H9 (cell line): ENCODE measurements around the gene XYLB. TPM values are rescaled to one million over a fixed set of nuclear protein-coding genes. Genes with fewer than 3 reads are reported as not detected.

Experiments
- DNase-seq: peaks from one replicate; pipeline ENCODE4 v3.0.0-alpha.2; 2017
- H2AFZ ChIP-seq: one replicate; pipeline ENCODE4 v1.6.1; 2013; ENCODE audit warnings: mild to moderate bottlenecking, low read length, control low read depth, moderate library complexity
- H2AK5ac ChIP-seq: 2 replicates; pipeline ENCODE4 v1.6.1; 2013; ENCODE audit warnings: low read length, control low read depth, mixed read lengths; ENCODE audit not compliant: insufficient read length
- H2BK120ac ChIP-seq: one replicate; pipeline ENCODE4 v1.6.1; 2013; ENCODE audit warnings: low read depth, mild to moderate bottlenecking, low read length, control low read depth, inconsistent platforms; ENCODE audit not compliant: poor library complexity, severe bottlenecking
- H2BK12ac ChIP-seq: 2 replicates; pipeline ENCODE4 v1.6.1; 2013; ENCODE audit warnings: low read length, control low read depth, mixed read lengths, low read depth; ENCODE audit not compliant: insufficient read length
- H2BK15ac ChIP-seq: 2 replicates; pipeline ENCODE4 v1.6.1; 2013; ENCODE audit warnings: low read depth, low read length, control low read depth
- H2BK20ac ChIP-seq: one replicate; pipeline ENCODE4 v1.6.1; 2013; ENCODE audit warnings: low read depth, mild to moderate bottlenecking, low read length, control low read depth, inconsistent platforms; ENCODE audit not compliant: poor library complexity, severe bottlenecking
- H2BK5ac ChIP-seq: 2 replicates; pipeline ENCODE4 v1.6.1; 2013; ENCODE audit warnings: low read length, control low read depth, mixed read lengths; ENCODE audit not compliant: insufficient read length
- H3K14ac ChIP-seq: 2 replicates; pipeline ENCODE4 v1.6.1; 2013; ENCODE audit warnings: low read length, control low read depth; ENCODE audit not compliant: insufficient read depth
- H3K18ac ChIP-seq: 2 replicates; pipeline ENCODE4 v1.6.1; 2013; ENCODE audit warnings: low read depth, mild to moderate bottlenecking, mixed read lengths, low read length, control low read depth; ENCODE audit not compliant: insufficient read length
- H3K23ac ChIP-seq: 2 replicates; pipeline ENCODE4 v1.6.1; 2013; ENCODE audit warnings: low read length, control low read depth, mixed read lengths, low read depth; ENCODE audit not compliant: insufficient read length
- H3K23me2 ChIP-seq: 2 replicates; pipeline ENCODE4 v1.6.1; 2013; ENCODE audit warnings: low read depth, mild to moderate bottlenecking, mixed read lengths, low read length, control low read depth; ENCODE audit not compliant: insufficient read length, poor library complexity, severe bottlenecking
- H3K27ac ChIP-seq: 2 replicates; pipeline ENCODE4 v1.5.1; 2013; ENCODE audit warnings: low read length, control low read depth, mixed read lengths, low read depth; ENCODE audit not compliant: insufficient read length
- H3K27me3 ChIP-seq: 2 replicates; pipeline ENCODE4 v1.6.1; 2013; ENCODE audit warnings: low read length, control low read depth, inconsistent platforms; ENCODE audit not compliant: insufficient read depth
- H3K4ac ChIP-seq: 2 replicates; pipeline ENCODE4 v1.6.1; 2013; ENCODE audit warnings: low read depth, mild to moderate bottlenecking, control low read depth, inconsistent platforms, low read length, moderate library complexity
- H3K4me1 ChIP-seq: 2 replicates; pipeline ENCODE4 v1.6.1; 2013; ENCODE audit warnings: low read length, control low read depth, inconsistent platforms; ENCODE audit not compliant: insufficient read depth
- H3K4me2 ChIP-seq: 2 replicates; pipeline ENCODE4 v1.6.1; 2013; ENCODE audit warnings: low read length, control low read depth, mixed read lengths; ENCODE audit not compliant: insufficient read length, insufficient read depth
- H3K56ac ChIP-seq: 2 replicates; pipeline ENCODE4 v1.6.1; 2013; ENCODE audit warnings: low read depth, mild to moderate bottlenecking, mixed read lengths, low read length, control low read depth; ENCODE audit not compliant: insufficient read length
- H3K79me1 ChIP-seq: 2 replicates; pipeline ENCODE4 v1.6.1; 2013; ENCODE audit warnings: low read depth, mild to moderate bottlenecking, moderate library complexity, low read length, control low read depth, inconsistent platforms; ENCODE audit not compliant: insufficient read depth, poor library complexity, severe bottlenecking
- H3K79me2 ChIP-seq: 2 replicates; pipeline ENCODE4 v1.6.1; 2013; ENCODE audit warnings: low read length, control low read depth, inconsistent platforms; ENCODE audit not compliant: insufficient read depth
- H3K9ac ChIP-seq: 2 replicates; pipeline ENCODE4 v1.6.1; 2013; ENCODE audit warnings: low read length, control low read depth, mixed read lengths; ENCODE audit not compliant: insufficient read length; ENCODE audit errors: extremely low read depth
- H3K9me3 ChIP-seq: one replicate; pipeline ENCODE4 v1.6.1; 2013; ENCODE audit warnings: low read depth, low read length, inconsistent platforms; ENCODE audit not compliant: control insufficient read depth
- H3T11ph ChIP-seq: one replicate; pipeline ENCODE4 v1.6.1; 2013; ENCODE audit warnings: mild to moderate bottlenecking, low read length, control low read depth, inconsistent platforms
- H4K20me1 ChIP-seq: one replicate; pipeline ENCODE4 v1.6.1; 2013; ENCODE audit not compliant: control insufficient read depth, insufficient read length, insufficient read depth
- H4K5ac ChIP-seq: 2 replicates; pipeline ENCODE4 v1.6.1; 2013; ENCODE audit warnings: low read depth, mild to moderate bottlenecking, mixed read lengths, low read length, control low read depth; ENCODE audit not compliant: insufficient read length
- H4K8ac ChIP-seq: replicated peaks from 2 replicates; pipeline ENCODE4 v1.6.1; 2013; ENCODE audit warnings: low read length, control low read depth, mixed read lengths, low read depth; ENCODE audit not compliant: insufficient read length
- H4K91ac ChIP-seq: 2 replicates; pipeline ENCODE4 v1.6.1; 2013; ENCODE audit warnings: low read depth, mild to moderate bottlenecking, moderate library complexity, mixed read lengths, low read length, control low read depth; ENCODE audit not compliant: insufficient read length
- H3K27ac Mint-ChIP-seq, 3 experiments: 2 replicates in 2 of 3; 3 replicates in 1 of 3; pipeline ENCODE4 v1.8.0; 2020 to 2021; ENCODE audit warnings: mixed read lengths in 3 of 3, mild to moderate bottlenecking in 1 of 3, moderate library complexity in 1 of 3
- H3K27me3 Mint-ChIP-seq: 2 replicates; pipeline ENCODE4 v1.8.0; 2021; ENCODE audit warnings: low read depth, mild to moderate bottlenecking, moderate library complexity, mixed read lengths
- H3K36me3 Mint-ChIP-seq, 3 experiments: 2 replicates in 2 of 3; 3 replicates in 1 of 3; pipeline ENCODE4 v1.8.0; 2020 to 2021; ENCODE audit warnings: low read depth in 3 of 3, mixed read lengths in 3 of 3; ENCODE audit not compliant: insufficient read depth in 1 of 3
- H3K4me1 Mint-ChIP-seq, 2 experiments: 2 replicates each; pipeline ENCODE4 v1.8.0; 2020; ENCODE audit warnings: mixed read lengths in 2 of 2
- H3K4me3 Mint-ChIP-seq, 2 experiments: 2 replicates in 1 of 2; 3 replicates in 1 of 2; pipeline ENCODE4 v1.8.0; 2020 to 2021; ENCODE audit warnings: mild to moderate bottlenecking in 2 of 2, mixed read lengths in 2 of 2, moderate library complexity in 1 of 2
- H3K9me3 Mint-ChIP-seq, 2 experiments: 2 replicates in 1 of 2; 3 replicates in 1 of 2; pipeline ENCODE4 v1.8.0; 2020; ENCODE audit warnings: mild to moderate bottlenecking in 2 of 2, mixed read lengths in 2 of 2, moderate library complexity in 1 of 2
- WGBS: extraction: QIAGEN DNeasy Blood & Tissue Kit; methylation state at CpG from one replicate; pipeline ENCODE4 v1.1.7; 2013; ENCODE audit warnings: missing lambda C conversion rate, low lambda C conversion rate, mixed read lengths; ENCODE audit not compliant: insufficient read length; ENCODE audit errors: extremely low coverage; 5-methylcytosine and 5-hydroxymethylcytosine counted together
- total RNA-seq: library from RNA; stranded (reverse); gene quantifications from 2 replicates; pipeline ENCODE4 v1.2.1, GENCODE V29; 2021
- TF ChIP-seq, protein P1 (sequence below): fragments of 200-600 bp; sonication (generic); conservative IDR thresholded peaks from 3 replicates; pipeline ENCODE4 v1.8.0; 2021; ENCODE audit warnings: antibody characterized with exemption, mild to moderate bottlenecking

Gene XYLB
- total RNA-seq, 1 experiment from 2014 or later = 2.6 TPM

GRCh38 chr3:38308456-38308855 is 38.1 kb upstream of the XYLB start:
- Histone ChIP-seq H3K27ac (no peak overlapping the region), H4K5ac (no peak overlapping the region), H3K23me2 (no peaks in the 10 kb centered on the region), H3K4ac (no peak overlapping the region), H2BK5ac (no peak overlapping the region), H4K8ac (no peak overlapping the region), H2BK12ac (no peak overlapping the region), H2BK20ac (no peak overlapping the region), H3K27me3 (no peaks in the 10 kb centered on the region), H4K91ac (no peak overlapping the region), H2BK15ac (no peak overlapping the region), H3K4me2 (no peak overlapping the region), H3K9ac (no peak overlapping the region), H2AFZ (no peak overlapping the region), H4K20me1 (no peaks in the 10 kb centered on the region), H3K79me1 (no peaks in the 10 kb centered on the region), H3K56ac (no peak overlapping the region), H3K18ac (no peak overlapping the region), H2BK120ac (no peak overlapping the region), H3K4me1 (no peaks in the 10 kb centered on the region), H3K14ac (no peak overlapping the region), H2AK5ac (no peak overlapping the region), H3K23ac (no peak overlapping the region), H3K9me3 (no peaks in the 10 kb centered on the region), H3K79me2 (no peaks in the 10 kb centered on the region), H3T11ph (no peak overlapping the region)
- Mint-ChIP-seq H3K4me3 (no peak overlapping the region), H3K9me3 (peaks cover 0 to 2% of the 10 kb centered on the region in 2 experiments; a peak in 3 of 5 replicates), H3K27ac (no peak overlapping the region), H3K4me1 (no peaks in the 10 kb centered on the region), H3K36me3 (no peaks in the 10 kb centered on the region), H3K27me3 (no peaks in the 10 kb centered on the region; the same call in none of the 2 replicates)
- no peak for DNase-seq
- WGBS = no CpG with 5 or more reads among the region's 9 CpGs
- TF ChIP-seq, protein P1, sequence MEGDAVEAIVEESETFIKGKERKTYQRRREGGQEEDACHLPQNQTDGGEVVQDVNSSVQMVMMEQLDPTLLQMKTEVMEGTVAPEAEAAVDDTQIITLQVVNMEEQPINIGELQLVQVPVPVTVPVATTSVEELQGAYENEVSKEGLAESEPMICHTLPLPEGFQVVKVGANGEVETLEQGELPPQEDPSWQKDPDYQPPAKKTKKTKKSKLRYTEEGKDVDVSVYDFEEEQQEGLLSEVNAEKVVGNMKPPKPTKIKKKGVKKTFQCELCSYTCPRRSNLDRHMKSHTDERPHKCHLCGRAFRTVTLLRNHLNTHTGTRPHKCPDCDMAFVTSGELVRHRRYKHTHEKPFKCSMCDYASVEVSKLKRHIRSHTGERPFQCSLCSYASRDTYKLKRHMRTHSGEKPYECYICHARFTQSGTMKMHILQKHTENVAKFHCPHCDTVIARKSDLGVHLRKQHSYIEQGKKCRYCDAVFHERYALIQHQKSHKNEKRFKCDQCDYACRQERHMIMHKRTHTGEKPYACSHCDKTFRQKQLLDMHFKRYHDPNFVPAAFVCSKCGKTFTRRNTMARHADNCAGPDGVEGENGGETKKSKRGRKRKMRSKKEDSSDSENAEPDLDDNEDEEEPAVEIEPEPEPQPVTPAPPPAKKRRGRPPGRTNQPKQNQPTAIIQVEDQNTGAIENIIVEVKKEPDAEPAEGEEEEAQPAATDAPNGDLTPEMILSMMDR = no peak
